ENCODE data around the gene SENP8.
"Not testable (repeated sequence)": the region's sequence is repeated elsewhere in the genome, so short reads cannot be mapped to it uniquely, and the experiment has no call there.

Gene SENP8

GRCh38 chr15:72156928-72157327, 38.7 kb downstream of the SENP8 start:
- DNase-seq, result no peak

DNA sequence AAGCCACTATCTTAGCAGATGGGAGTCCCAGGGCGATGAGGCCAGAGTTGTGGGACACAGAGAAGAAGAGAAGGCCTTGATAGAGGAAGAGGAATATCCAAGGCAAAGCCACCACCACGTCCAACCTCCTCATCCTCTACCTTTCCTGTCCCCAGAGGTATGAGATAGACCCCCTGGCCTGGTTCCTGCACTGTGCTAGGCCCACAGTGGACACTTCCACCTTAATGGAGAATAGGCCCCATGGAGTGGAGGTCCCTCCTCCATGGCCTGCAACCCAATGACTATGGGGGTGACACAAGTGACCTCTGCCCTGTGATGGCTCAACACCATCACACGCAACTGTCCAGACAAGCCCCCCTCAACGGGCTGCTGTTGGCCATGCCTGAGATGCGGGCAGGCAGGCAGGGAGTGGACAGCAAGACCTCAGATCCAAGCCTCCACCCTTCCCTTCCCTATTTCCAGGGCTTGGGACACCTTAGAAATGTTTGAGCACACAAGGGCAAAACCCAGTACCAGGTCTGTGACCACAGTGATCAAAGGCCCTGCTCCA, 42.6 kb downstream of the SENP8 start:
- no peak for DNase-seq

DNA sequence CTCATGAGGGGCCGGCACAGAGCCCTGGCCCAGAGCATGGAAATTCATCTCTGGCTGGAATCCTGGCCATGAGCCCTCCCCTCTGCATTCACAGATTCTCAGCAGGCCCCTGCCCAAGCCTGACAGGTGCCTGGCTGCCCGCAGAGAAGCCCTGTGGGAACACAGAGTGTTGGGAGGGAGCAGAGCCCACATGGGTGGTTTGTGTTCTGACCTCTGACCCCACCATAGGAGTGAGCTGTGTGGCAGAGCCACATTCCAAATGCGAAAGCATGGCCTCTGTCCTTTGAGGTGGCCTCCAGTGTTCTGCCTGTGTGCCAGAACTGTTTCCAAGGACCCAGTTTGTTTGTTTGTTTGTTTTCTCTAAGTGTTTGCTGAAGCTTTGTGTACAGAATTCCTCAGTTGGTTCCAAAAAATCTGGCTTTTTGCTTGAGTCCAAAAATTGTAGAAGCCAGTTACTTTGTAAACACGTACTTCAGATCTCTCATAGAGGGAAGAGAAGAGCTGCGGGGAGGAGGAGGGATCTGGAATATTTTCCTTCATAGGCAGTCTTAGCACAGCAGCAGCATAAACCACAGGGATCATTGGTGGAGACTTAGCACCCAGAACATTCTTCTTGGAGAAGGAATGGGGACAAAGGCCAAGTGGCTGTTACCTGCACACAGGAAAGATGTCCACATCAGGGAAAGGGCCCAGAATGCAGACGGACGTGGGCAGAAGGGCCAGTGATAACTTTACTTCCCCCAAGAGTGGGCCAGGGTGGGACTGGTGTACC, 43.3 kb downstream of the SENP8 start:
- DNase-seq, result no peak

- DNase-seq, result no peak
These were observed 44.4 kb downstream of the SENP8 start for GRCh38 chr15:72162569-72162968.

- DNase-seq, result no peak
These were observed 45.5 kb downstream of the SENP8 start for GRCh38 chr15:72163719-72164118.

- no peak for DNase-seq
These were observed 48.7 kb downstream of the SENP8 start for GRCh38 chr15:72166716-72167417.

GRCh38 chr15:72167445-72167844, 49.2 kb downstream of the SENP8 start:
- DNase-seq, result no peak

DNA sequence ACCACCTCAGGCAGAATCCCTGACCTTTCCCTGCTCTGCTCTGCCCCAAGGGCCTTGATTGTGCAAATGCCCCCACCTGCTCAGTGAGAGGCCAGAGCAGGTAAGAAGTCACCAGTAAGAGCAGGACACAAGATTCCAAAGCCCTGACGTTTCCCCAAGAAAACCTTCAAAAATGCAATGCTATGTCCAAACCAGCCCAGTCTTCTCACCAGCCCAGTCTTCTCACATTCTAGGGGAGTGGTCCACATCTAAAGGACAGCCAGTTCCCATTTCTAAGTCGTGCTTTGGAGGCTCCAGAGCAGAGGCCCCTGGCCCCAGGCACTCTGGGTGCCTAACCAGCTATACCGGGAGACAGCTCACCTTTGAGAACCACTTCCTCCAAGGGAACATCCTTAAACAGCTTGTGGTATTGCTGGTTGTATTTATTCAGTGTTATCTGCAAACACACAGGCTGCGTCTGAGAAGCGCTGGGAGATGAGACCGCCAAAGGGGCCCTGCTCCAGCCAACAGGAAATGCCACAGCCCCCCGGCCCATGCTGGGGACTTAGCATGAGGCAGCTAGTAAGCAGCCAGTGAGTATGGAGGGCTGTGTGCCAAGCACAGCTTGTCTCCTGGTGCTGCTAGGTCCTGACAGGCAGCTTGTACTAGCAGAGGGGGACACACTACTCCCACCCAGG, 50.1 kb downstream of the SENP8 start:
- no peak for DNase-seq

- no peak for DNase-seq
These were observed 50.6 kb downstream of the SENP8 start for GRCh38 chr15:72168808-72169190.

- DNase-seq, result no peak
These were observed 51.2 kb downstream of the SENP8 start for GRCh38 chr15:72169236-72169920.

- DNase-seq, result no peak
These were observed 51.9 kb downstream of the SENP8 start for GRCh38 chr15:72169921-72170611.

- no peak for DNase-seq
These were observed 52.5 kb downstream of the SENP8 start for GRCh38 chr15:72170691-72171090.

- not testable (repeated sequence) for DNase-seq
These were observed 53.8 kb downstream of the SENP8 start for GRCh38 chr15:72171978-72172377.

- no peak for DNase-seq
These were observed 54.6 kb downstream of the SENP8 start for GRCh38 chr15:72172796-72173195.

DNA sequence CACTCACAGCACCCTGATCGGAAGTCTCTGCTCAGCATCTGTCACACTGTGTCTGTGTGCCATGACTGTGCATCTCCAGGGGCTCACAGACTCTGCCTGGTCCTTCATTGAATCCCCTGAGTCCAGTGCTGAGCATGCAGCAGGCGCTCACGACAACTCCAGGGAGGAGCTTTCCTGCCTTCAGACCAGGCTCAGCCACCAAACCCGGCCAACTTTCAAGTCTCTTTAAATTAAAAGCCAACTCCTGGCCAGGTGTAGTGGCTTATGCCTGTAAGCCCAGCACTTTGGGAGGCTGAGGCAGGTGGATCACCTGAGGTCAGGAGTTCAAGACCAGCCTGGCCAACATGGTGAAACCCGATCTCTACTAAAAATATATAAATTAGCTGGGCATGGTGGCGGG, 55.2 kb downstream of the SENP8 start:
- DNase-seq, result no peak

DNA sequence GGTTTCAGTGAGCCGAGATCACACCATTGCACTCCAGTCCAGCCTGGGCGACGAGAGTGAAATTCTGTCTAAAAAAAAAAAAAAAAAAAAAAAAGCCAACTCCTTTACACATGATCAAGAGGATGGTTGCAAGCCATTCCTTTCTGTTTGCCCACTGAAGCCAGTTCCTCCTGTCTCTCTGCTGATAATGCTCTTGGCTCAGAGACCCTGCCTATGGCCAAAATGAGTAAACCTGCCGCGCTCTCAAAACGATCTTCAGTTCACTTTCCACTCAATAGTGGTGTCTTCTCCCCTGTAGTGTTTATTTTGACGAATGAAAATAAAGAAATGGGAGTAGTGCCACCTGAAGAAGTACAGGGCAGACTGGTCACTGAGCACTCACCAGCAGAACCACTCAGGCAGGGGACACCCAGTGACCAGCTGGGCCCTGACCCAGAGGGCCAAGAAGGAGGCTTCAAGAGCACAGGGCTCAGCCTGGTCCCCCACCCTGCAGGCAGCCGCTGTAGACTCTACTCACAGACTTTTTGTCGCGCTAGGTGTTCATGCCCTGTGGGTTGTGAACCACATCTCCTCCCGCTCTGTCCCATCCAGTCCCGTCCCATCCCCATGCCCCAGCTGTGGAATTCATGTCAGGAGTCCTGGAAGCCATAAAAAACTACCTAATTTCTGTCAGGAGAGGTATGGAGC, 55.8 kb downstream of the SENP8 start:
- DNase-seq, result no peak

- DNase-seq, result no peak
These were observed 56.5 kb downstream of the SENP8 start for GRCh38 chr15:72174551-72175165.

- no peak for DNase-seq
These were observed 57.2 kb downstream of the SENP8 start for GRCh38 chr15:72175186-72176044.

GRCh38 chr15:72176159-72176558, 58.0 kb downstream of the SENP8 start:
- DNase-seq, result no peak

DNA sequence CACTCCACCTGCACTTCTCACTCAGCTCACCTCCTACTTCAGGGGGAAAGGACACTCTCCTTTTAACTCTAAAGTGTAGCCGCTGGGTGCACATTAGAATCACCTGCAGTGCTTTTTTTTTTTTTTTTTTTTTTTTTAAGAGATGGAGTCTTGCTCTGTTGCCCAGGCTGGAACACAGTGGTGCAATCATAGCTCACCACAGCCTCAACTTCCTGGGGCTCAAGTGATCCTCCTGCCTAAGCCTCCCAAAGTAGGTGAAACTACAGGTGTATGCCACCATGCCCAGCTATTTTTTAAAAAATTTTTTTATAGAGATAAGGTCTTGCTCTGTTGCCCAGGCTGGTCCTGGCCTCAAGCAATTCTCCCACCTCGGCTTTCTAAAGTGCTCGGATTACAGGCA, 58.5 kb downstream of the SENP8 start:
- no peak for DNase-seq

All from activated CD4-positive, CD25-positive, alpha-beta regulatory T cell treated with anti-CD3 and anti-CD28 coated beads, Interleukin-2, amount 50 U/mL, for 72 hours (primary cell).